Prostate gland (tissue), 2 donors: Measurements from ENCODE around the gene FXYD4. TPM values are rescaled to one million over a fixed set of nuclear protein-coding genes. Genes with fewer than 3 reads are reported as not detected.

Source experiments
- DNase-seq: peaks from one replicate; pipeline ENCODE4 v3.0.0-alpha.2; 2019; ENCODE audit warnings: low spot score
- H3K27ac ChIP-seq, 2 donors: fragments of 200-600 bp; sonication (generic); 2 replicates each; pipeline ENCODE4 v1.5.1; 2017 to 2019
- H3K27me3 ChIP-seq: fragments of 200-600 bp; sonication (generic); replicated peaks from 2 replicates; pipeline ENCODE4 v1.5.1; 2019; ENCODE audit not compliant: insufficient read depth
- H3K36me3 ChIP-seq, 2 donors: fragments of 200-600 bp; sonication (generic); 1 replicate in 1 of 2; 2 replicates in 1 of 2; pipeline versions ENCODE4 v1.5.1 to v1.8.1; 2017 to 2019
- H3K4me1 ChIP-seq: fragments of 200-600 bp; sonication (generic); replicated peaks from 2 replicates; pipeline ENCODE4 v1.5.1; 2019
- H3K4me3 ChIP-seq, 2 donors: fragments of 200-600 bp; sonication (generic); 2 replicates each; pipeline ENCODE4 v1.5.1; 2017 to 2019
- H3K9me3 ChIP-seq: fragments of 200-600 bp; sonication (generic); 2 replicates; pipeline ENCODE4 v1.5.1; 2017
- CTCF ChIP-seq, 4 experiments: fragments of 200-600 bp in 2 of 4; fragments of 450-650 bp in 2 of 4; sonication (generic) in 2 of 4; IDR thresholded peaks; 1 replicate in 3 of 4; 2 replicates in 1 of 4; pipeline ENCODE4 v1.5.1; 2016 to 2019; ENCODE audit warnings: antibody characterized with exemption in 4 of 4, mild to moderate bottlenecking in 2 of 4, moderate library complexity in 2 of 4
- POLR2A ChIP-seq: fragments of 450-650 bp; IDR thresholded peaks from one replicate; pipeline ENCODE4 v1.6.1; 2016; ENCODE audit warnings: antibody characterized with exemption, mild to moderate bottlenecking
- POLR2AphosphoS5 ChIP-seq: sonication (generic); formaldehyde crosslinking; IDR thresholded peaks from one replicate; pipeline ENCODE4 v1.6.1; 2017; ENCODE audit warnings: antibody characterized with exemption
- WGBS: methylation state at CpG from one replicate; pipeline ENCODE4 v1.1.5; 2018; 5-methylcytosine and 5-hydroxymethylcytosine counted together
- intact Hi-C: fragments of 100-400 bp; cut with DNase I; formaldehyde crosslinking; loops from one replicate; pipeline ENCODE4 v1.14.2; 2022
- total RNA-seq, 2 donors: library from RNA; depleted of rRNA; stranded (reverse); fragments of >200 nt; gene quantifications; one replicate each; pipeline ENCODE4 v1.1.0, GENCODE V29; 2016

The FXYD4 gene
- total RNA-seq, 2 donors from 2014 or later: not detected

GRCh38 chr10:43343126-43343525 lies 28.3 kb upstream of the FXYD4 start:
- WGBS: 94% methylated on average over 15 of the region's 15 CpGs
- H3K4me3 ChIP-seq: no peak overlapping the region
- no peaks in the 10 kb centered on the region for H3K4me1 ChIP-seq
- H3K27me3 ChIP-seq: no peaks in the 10 kb centered on the region
- no peaks in the 10 kb centered on the region for H3K9me3 ChIP-seq
- DNase-seq: no peak
- no peak overlapping the region for H3K27ac ChIP-seq
- intact Hi-C loops: loop anchor here (5.0 kb wide), 1 partner anchor 46 kb away; no protein-coding TSS in a partner anchor
- no peak for TF ChIP-seq POLR2A
- TF ChIP-seq CTCF (IDR thresholded peaks at IDR 0.05): no peak
- TF ChIP-seq POLR2AphosphoS5: no peak
- no peaks in the 10 kb centered on the region for H3K36me3 ChIP-seq

- H3K4me3 ChIP-seq: no peak overlapping the region
- H3K36me3 ChIP-seq: no peaks in the 10 kb centered on the region
- no peak overlapping the region for H3K27ac ChIP-seq
- no peak for TF ChIP-seq CTCF (IDR thresholded peaks at IDR 0.05)
- no peak for TF ChIP-seq POLR2AphosphoS5
- TF ChIP-seq POLR2A: no peak
- 78% methylated on average over 8 of the region's 8 CpGs for WGBS
- H3K27me3 ChIP-seq: no peaks in the 10 kb centered on the region
- no peaks in the 10 kb centered on the region for H3K9me3 ChIP-seq
- DNase-seq: no peak
- intact Hi-C loops: loop anchor here (5.0 kb wide), 1 partner anchor 47 kb away; no protein-coding TSS in a partner anchor
- no peaks in the 10 kb centered on the region for H3K4me1 ChIP-seq
Observed at GRCh38 chr10:43344051-43344450, 27.4 kb upstream of the FXYD4 start.

GRCh38 chr10:43347997-43348396 lies 23.4 kb upstream of the FXYD4 start:
- Histone ChIP-seq H3K27ac (no peak overlapping the region), H3K36me3 (no peaks in the 10 kb centered on the region), H3K9me3 (no peaks in the 10 kb centered on the region), H3K4me3 (no peak overlapping the region), H3K4me1 (peaks cover 6% of the 10 kb centered on the region), H3K27me3 (no peaks in the 10 kb centered on the region)
- TF ChIP-seq POLR2AphosphoS5 (no peak), POLR2A (no peak), CTCF (IDR thresholded peaks at IDR 0.05) (no peak)
- 83% methylated on average over 4 of the region's 4 CpGs for WGBS
- no peak for DNase-seq
- intact Hi-C loops: no loop called here

GRCh38 chr10:43348511-43349312 lies 22.7 kb upstream of the FXYD4 start:
- Histone ChIP-seq H3K27ac (no peak overlapping the region), H3K4me3 (no peak overlapping the region), H3K36me3 (no peaks in the 10 kb centered on the region), H3K27me3 (no peaks in the 10 kb centered on the region), H3K9me3 (no peaks in the 10 kb centered on the region), H3K4me1 (peaks cover 6% of the 10 kb centered on the region)
- peak; percentile 80 for DNase-seq
- 60% methylated on average over 13 of the region's 13 CpGs for WGBS
- TF ChIP-seq POLR2A (no peak), CTCF (IDR thresholded peaks at IDR 0.05) (peak; percentile 78 to 90 (median 80)), POLR2AphosphoS5 (peak; percentile 42)
- intact Hi-C loops: no loop called here

- Histone ChIP-seq H3K4me3 (no peak overlapping the region), H3K36me3 (no peaks in the 10 kb centered on the region), H3K9me3 (no peaks in the 10 kb centered on the region), H3K27me3 (no peaks in the 10 kb centered on the region), H3K27ac (peak overlapping the region in 1 of 2 donors; percentile 31), H3K4me1 (peaks cover 6% of the 10 kb centered on the region)
- intact Hi-C loops: no loop called here
- WGBS: 39% methylated on average over 7 of the region's 7 CpGs
- DNase-seq: peak; percentile 60
- TF ChIP-seq POLR2AphosphoS5: peak; percentile 79
- TF ChIP-seq POLR2A: no peak
- TF ChIP-seq CTCF (IDR thresholded peaks at IDR 0.05): no peak
Observed at GRCh38 chr10:43350156-43350555, 21.3 kb upstream of the FXYD4 start.
